Stimulated activated CD8-positive, alpha-beta memory T cell treated with anti-CD3 and anti-CD28 coated beads, Interleukin-15, amount 100 ng/mL, for 4 hours (primary cell): ENCODE data around the gene TMEM178B.
"Not testable (repeated sequence)": the region's sequence is repeated elsewhere in the genome, so short reads cannot be mapped to it uniquely, and the experiment has no call there.

ENCODE experiments used
- DNase-seq, 2 donors: peaks; one replicate each; pipeline ENCODE4 v3.0.0-alpha.2; 2020; ENCODE audit warnings: low read depth in 2 of 2

The TMEM178B gene

GRCh38 chr7:141073641-141074161 lies at the start of gene TMEM178B:
Gene TMEM178B, plus strand, starts transcription at chr7:141074064.
- DNase-seq = no peak

DNA sequence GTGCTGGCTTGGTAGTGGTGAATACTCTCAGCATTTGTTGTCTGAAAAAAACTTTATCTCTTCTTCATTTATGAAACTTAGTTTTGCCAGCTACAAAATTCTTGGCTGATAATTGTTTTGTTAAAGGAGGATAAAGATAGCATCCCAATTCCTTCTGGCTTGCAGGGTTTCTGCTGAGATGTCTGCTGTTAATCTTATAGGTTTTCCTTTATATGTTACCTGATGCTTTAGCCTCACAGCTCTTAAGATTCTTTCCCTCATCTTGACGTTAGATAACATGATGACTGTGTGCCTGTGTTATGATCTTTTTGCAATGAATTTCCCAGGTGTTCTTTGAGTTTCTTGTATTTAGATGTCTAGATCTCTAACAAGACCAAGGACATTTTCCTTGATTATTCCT lies 49.2 kb upstream of the TMEM178B start:
- no peak for DNase-seq

DNA sequence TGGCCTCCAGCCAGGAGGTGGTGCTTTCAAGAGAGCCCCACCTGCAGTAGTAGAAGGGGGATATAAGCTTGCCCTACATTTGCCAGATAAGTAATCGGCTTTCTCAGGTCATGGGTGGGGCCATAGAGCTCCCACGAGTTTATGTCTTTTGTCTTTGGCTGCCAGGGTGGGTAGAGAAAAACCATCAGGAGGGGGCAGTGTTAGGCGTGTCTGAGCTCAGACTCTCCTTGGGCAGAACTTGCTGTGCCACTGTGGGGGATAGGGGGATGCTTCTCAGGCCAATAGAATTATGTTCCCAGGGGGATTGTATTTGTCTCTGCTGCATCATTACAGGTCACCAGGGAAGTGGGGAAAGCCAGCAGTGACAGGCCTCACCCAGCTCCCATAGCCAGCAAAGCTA lies 46.8 kb upstream of the TMEM178B start:
- DNase-seq = no peak

DNA sequence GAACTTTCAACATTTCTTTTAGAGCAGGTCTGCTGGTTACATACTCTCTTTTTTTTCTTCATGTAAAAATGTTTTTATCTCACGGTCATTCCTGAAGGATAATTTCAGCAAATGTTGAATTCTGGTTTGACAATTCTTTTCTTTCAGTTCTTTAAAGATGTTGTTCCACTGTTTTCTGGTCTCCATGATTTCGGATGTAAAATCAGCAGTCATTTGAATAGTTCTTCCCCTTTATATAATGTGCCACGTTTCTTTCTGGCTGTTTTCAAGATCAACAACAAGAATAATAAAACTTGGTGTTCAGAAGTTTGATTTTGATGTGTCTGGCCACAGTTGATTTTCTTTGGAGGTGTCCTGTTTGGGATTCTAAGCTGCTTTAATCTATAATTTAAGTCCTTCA lies 45.1 kb upstream of the TMEM178B start:
- DNase-seq = no peak

- DNase-seq = not testable (repeated sequence)
Measured at GRCh38 chr7:141032539-141033323, 41.1 kb upstream of the TMEM178B start.

DNA sequence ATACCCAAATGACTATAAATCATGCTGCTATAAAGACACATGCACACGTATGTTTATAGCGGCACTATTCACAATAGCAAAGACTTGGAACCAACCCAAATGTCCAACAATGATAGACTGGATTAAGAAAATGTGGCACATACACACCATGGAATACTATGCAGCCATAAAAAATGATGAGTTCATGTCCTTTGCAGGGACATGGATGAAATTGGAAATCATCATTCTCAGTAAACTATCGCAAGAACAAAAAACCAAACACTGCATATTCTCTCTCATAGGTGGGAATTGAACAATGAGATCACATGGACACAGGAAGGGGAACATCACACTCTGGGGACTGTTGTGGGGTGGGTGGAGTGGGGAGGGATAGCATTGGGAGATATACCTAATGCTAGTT lies 35.8 kb upstream of the TMEM178B start:
- DNase-seq = not testable (repeated sequence)

DNA sequence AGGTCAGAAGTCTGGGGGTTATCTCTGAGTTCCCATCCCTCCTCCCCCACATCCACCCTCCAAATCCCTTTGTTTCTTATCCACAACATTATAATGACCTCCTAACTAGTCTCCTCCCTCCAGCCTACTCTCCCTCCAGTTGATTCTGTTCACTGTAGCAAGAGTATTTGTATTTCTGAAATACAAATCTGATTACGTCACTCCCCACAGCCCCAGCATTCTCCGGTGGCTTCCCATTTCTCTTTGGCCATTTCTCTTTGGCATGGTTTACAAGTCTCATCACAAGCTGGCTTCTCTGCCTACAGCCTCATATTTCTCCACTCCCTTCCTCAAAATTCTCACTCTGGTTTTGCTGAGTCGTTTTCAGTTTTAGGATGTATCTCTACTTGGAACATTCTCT lies 34.5 kb upstream of the TMEM178B start:
- DNase-seq = no peak

DNA sequence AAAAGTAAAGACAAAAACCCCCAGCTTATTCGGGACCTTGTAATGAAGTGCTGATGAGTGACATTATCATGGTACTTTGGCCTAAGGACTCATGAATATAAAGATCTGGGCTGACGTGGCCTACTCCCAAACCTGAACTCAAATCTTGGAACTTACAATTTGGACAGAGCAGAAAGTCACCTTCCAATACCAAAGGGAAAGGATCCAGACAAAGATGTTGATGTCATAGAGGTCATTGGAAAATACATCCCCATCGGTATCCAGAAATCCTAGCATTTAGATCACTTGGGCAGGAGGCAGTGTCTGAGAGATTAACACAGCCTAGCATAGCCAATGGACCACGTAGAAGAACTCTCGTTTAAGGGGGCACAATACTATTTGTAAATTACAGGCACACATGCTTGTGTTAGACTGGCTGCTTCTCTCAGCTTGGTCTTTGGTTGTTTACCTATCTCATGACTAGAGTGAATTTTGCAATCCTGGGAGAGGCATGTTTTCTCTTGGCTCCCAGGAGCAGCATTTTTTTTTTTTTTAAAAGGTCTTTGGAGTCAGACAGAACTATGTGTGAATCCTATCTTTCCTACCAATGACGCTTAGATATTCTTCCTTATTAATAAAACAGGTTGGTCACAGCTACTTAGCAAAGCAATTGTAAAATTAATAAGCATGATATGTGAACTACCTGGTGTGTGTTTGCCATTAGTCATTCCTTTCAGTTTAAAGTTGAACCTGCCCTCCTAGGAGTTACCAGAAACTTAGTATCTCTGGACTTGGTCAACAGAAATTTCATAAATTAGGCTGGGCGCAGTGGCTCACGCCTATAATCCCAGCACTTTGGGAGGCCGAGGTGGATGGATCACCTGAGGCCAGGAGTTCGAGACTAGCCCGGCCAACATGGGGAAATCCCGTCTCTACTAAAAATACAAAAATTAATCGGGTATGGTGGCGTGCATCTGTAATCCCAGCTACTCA lies 31.4 kb upstream of the TMEM178B start:
- no peak for DNase-seq

DNA sequence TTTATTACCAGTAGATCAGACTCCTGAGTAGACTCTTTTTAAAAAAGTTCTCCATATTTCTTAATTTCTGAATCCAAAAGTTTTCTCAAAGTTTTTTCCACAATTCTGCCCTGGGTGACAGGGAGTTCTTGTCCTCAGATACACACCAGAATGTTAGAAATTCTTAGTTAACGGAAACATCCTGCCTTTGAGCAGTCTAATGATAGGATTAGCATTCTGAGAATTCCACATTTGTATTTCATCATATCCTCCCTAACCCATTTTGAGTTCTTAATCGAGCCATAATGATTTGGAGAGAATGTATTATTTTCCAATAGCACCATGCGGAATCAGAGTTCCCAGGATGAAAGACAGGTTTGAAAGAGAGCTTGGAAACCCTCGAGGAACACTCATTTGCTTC lies 30.2 kb upstream of the TMEM178B start:
- DNase-seq = no peak

DNA sequence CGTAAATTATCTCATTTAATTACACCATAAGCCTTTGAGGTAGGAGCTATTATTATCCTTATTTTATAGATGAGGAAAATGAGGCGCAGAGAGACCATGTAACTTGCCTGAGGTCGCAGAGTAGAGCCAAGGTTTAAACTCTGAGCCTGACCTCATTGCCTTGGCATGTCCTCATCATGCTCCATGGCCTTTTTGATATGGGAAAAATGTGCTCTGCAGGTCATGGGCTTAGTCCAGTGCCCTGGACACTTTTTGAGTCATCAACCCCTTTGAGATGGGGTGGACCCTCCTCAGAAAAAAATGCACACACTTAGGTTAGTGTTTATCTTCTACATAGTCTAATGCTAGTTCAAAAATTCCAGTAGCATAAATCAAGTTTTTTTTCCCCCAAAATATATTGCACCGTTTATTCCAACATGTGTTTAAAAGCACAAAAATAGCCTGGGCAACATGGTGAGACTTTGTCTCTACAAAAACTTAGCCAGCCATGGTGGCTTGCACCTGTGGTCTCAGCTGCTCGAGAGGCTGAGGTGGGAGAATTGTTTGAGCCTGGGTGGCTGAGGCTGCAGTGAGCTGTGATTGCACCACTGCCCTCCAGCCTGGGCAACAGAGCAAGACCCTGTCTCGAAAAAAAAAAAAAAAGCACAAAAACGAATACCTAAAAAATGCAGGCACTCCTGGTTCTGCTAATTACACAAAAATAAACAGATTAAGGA lies 28.6 kb upstream of the TMEM178B start:
- DNase-seq = no peak

DNA sequence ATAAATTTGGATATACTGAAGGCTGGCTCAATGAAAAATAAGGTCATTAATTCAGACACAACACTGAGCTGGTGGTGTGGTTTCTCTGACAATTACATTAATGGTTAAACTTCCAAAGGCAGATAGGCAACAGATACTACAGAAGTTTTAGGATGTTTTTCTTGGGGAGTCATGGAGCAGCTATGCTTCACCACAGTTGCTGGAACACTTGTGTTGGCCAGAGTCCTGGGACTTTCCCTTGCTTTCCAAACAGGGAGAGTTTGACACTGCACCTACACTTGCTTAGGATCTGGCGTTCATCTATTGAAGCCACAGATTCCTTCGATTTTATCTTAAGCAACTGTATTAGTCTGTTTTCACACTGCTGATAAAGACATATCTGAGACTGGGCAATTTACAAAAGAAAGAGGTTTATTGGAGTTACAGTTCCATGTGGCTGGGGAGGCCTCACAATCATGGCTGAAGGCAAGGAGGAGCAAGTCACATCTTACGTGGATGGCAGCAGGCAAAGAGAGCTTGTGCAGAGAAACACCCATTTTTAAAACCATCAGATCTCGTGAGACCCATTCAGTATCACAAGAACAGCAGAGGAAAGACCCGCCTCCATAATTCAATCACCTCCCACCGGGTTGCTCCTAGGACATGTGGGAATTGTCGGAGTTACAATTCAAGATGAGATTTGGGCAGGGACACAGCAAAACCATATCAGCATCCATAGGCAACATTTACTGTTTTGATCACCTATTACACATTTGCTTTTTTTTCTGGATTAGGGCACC lies 27.8 kb upstream of the TMEM178B start:
- DNase-seq = no peak

DNA sequence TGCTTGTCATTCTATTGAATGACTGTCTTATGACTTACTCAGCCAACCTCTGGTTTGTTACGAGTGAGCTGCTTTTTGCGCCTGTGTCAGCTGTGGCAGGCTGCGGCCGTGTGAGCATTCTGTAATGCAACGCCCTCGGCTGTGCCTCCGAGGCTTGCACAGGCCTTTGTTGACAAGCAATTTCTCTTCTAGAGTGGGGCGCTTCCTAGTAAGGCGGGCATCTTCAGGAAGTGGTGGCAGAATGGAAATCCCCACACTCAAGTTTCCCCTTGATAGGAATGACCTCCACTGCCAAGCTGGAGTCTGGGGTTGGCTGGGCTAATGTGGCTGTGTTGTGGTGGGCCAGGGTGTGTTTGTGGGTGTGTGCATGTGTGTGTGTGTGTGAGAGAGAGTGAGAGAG lies 20.2 kb upstream of the TMEM178B start:
- DNase-seq = peak; percentile 32 to 37

- DNase-seq = no peak
Measured at GRCh38 chr7:141055146-141055545, 18.7 kb upstream of the TMEM178B start.

DNA sequence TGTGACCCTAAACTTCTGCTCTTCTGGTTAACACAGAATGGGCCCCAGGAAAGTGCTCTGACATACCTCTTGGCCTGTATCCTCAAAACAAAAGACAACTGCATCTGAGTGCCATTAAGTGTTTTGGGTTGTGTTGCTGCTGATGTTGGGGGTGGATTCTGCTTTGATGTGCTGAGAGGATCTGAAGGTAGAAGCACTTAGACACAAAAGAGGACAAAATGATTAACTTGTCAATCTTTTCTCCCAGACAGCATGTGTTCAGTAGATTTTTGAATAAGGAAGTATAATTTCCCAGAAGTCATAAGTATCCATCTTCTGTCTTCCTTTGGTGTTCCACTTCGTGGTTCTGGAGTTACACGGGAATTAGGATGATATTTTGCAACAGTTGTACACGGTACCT lies 16.1 kb upstream of the TMEM178B start:
- no peak for DNase-seq

- not testable (repeated sequence) for DNase-seq
Measured at GRCh38 chr7:141067856-141068255, 6.0 kb upstream of the TMEM178B start.

DNA sequence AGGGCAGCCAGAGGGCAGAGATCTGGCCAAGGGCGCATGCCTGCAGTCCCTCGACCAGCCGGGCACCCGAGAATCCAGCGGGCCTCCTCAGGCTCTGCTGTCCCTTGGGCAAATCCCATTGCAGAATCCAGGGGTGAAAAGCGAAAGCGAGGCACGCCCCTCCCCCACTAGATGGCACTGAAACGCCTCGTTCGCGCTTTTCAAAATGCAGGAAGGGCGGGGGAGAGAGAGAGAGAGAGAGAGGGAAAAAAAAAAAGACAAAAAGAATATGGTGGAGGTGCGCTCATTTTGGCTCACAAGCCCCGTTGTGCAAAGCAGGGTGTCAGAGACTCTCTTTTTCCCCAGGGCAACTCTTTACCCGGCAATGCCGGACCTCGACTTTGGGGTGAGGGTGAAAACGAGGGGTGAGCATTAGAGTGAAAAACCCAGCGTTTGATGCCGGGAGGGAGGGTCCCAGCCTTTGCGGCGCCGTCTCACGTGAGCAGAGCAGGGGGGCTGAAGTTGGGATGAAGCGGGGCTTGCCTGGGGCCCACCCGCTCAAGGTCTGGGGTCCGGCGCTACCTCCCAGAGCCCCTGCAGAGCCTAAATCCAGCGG lies 2.5 kb upstream of the TMEM178B start:
- DNase-seq = no peak

DNA sequence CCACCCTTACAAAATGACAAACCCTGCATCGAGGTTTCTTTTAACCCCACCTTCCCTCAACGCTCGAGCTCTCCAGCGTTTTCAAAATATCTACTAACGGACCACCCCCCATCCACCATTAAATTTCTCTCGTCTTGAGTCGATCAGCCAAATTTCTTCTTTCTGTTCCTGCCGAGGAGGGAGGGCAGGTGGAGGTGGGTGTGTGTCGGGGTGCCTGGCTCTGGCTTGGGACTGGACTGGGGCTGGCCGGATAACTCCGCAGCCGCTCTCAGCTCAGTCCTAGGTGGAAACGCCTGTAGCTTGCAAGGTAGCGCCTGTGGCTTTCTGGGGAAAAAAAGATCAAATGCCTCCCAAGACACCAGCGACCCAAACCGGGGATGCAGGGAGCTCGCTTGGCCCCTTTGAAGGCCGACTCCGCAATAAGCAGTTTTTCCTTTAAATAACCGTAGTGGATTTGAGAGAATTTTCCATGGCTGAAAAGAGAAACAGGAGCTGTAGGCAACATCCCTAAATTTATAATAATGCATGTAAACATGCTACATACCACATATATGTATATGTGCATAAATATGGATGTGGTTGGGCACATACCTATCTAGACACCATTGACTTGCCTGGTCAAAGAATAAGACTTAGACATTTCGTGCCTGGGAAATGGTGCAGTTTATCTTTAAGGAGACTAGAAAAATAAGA lies 1.9 kb upstream of the TMEM178B start:
- no peak for DNase-seq

GRCh38 chr7:141072548-141073172 lies 1.2 kb upstream of the TMEM178B start:
- no peak for DNase-seq

DNA sequence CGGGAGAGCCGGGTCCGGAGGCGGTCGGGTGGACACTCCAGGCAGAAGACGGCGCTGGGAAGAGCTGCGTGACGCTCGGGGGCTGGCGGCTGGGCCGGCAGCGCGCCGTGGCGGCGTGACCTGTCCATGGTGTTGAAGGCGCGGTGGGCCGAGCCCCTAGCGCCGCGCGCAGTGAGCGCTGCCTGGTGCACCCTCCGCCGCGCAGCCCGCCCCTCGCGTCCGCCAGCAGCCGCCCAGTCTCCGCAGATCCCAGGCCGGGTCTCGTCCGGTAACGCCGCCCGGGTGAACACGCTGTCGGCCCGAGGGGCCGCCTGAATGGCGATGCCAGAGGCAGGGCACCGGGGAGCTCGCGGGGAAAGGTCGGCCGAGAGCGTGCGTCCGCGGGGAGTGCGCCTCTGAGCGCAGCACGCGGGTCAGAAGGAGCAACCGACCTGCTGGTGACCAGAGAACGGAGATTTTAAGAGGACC lies 657 bp upstream of the TMEM178B start:
- no peak for DNase-seq
